ENCODE data around the gene DVL3.
A peak's percentile ranks its signal among the peaks of the same experiment; 100 is the strongest.
"Not testable (repeated sequence)": the region's sequence is repeated elsewhere in the genome, so short reads cannot be mapped to it uniquely, and the experiment has no call there.

The DVL3 gene

GRCh38 chr3:184154885-184155643 lies at the start of gene DVL3:
DVL3 (plus strand) TSS chr3:184155377; CDS start chr3:184155636, 259 bp downstream.
- DNase-seq = peak in 1 of 2 donors; percentile 58

GRCh38 chr3:184110316-184110725 lies 44.9 kb upstream of the DVL3 start:
- no peak for DNase-seq

GRCh38 chr3:184116017-184116416 lies 39.2 kb upstream of the DVL3 start:
- no peak for DNase-seq

- no peak for DNase-seq
Measured at GRCh38 chr3:184117636-184118035, 37.5 kb upstream of the DVL3 start.

- not testable (repeated sequence) for DNase-seq
Measured at GRCh38 chr3:184121031-184121430, 34.1 kb upstream of the DVL3 start.

- DNase-seq = no peak
Measured at GRCh38 chr3:184126006-184126405, 29.2 kb upstream of the DVL3 start.

- no peak for DNase-seq
Measured at GRCh38 chr3:184129012-184129411, 26.2 kb upstream of the DVL3 start.

GRCh38 chr3:184132945-184133344 lies 22.2 kb upstream of the DVL3 start:
- no peak for DNase-seq

- DNase-seq = peak in 1 of 2 donors; percentile 16
Measured at GRCh38 chr3:184133840-184134745, 21.1 kb upstream of the DVL3 start.

- peak in 1 of 2 donors; percentile 45 for DNase-seq
Measured at GRCh38 chr3:184134746-184135148, 20.4 kb upstream of the DVL3 start.

GRCh38 chr3:184135149-184135910 lies 19.8 kb upstream of the DVL3 start, which contains the start of gene EIF2B5:
EIF2B5 (plus strand) TSS chr3:184135358; CDS start chr3:184135386, 28 bp downstream.
- peak; percentile 75 to 91 for DNase-seq

GRCh38 chr3:184135911-184136260 lies 19.3 kb upstream of the DVL3 start:
- no peak for DNase-seq

GRCh38 chr3:184140436-184140835 lies 14.7 kb upstream of the DVL3 start:
- no peak for DNase-seq

- DNase-seq = no peak
Measured at GRCh38 chr3:184142199-184142598, 13.0 kb upstream of the DVL3 start.

GRCh38 chr3:184143327-184143726 lies 11.8 kb upstream of the DVL3 start:
- DNase-seq = no peak

- DNase-seq = no peak
Measured at GRCh38 chr3:184144505-184144904, 10.7 kb upstream of the DVL3 start.

- no peak for DNase-seq
Measured at GRCh38 chr3:184145111-184145524, 10.1 kb upstream of the DVL3 start.

GRCh38 chr3:184145751-184146270 lies 9.4 kb upstream of the DVL3 start:
- no peak for DNase-seq

GRCh38 chr3:184148076-184148475 lies 7.1 kb upstream of the DVL3 start:
- no peak for DNase-seq

- DNase-seq = no peak
Measured at GRCh38 chr3:184149123-184149522, 6.1 kb upstream of the DVL3 start.

GRCh38 chr3:184149770-184150169 lies 5.4 kb upstream of the DVL3 start:
- DNase-seq = not testable (repeated sequence)

- DNase-seq = peak in 1 of 2 donors; percentile 58
Measured at GRCh38 chr3:184155644-184156521, 706 bp downstream of the DVL3 start.
